Measurements from ENCODE around the gene DNAJC11. TPM values are rescaled to one million over a fixed set of nuclear protein-coding genes. Genes with fewer than 3 reads are reported as not detected.

DNAJC11 gene
- total RNA-seq, 1 donor from 2014 or later = 47.6 TPM

DNA sequence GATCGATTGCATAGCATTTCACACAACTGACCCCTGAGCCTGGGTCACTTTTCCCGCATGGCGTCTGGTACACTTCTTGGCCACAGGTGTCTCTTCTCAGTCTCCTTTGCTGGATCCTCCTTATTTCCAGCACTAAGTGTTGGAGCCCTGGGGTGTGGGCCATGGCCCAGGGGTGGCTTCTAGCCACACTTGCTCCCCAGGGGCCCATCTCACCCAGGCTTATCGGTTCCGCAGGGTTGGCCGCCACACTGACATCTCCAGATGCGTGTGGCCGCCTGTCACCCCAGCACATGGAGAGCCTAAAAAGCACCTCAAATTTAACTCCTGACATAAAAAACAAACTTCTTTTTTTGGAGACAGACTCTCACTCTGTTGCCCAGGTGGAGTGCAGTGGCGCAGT lies 74.6 kb downstream of the DNAJC11 start:
- H3F3A ChIP-seq (ENCODE audit: low read depth) = peaks cover 27% of the 10 kb centered on the region
- Mint-ChIP-seq H3K4me3 (peak overlapping the region; percentile 95), H3K27me3 (ENCODE audit: insufficient read depth, low read depth) (peaks cover 1% of the 10 kb centered on the region), H3K27ac (no peak overlapping the region), H3K36me3 (peaks cover 25% of the 10 kb centered on the region), H3K9me3 (no peaks in the 10 kb centered on the region), H3K4me1 (peaks cover 16% of the 10 kb centered on the region)
- H3K27me3 ChIP-seq = no peaks in the 10 kb centered on the region
- H3K4me3 ChIP-seq = no peak overlapping the region
- H3K36me3 ChIP-seq = no peaks in the 10 kb centered on the region
- H3K27ac ChIP-seq = no peak overlapping the region
- no peaks in the 10 kb centered on the region for H3K9me3 ChIP-seq (ENCODE audit: low read depth)
- peaks cover 39% of the 10 kb centered on the region for H4K20me1 ChIP-seq (ENCODE audit: low read depth)
- H2AFZ ChIP-seq (replicated peaks) = no peak overlapping the region
- H3K79me2 ChIP-seq (ENCODE audit: low read depth) = peaks cover 38% of the 10 kb centered on the region
- peaks cover 8% of the 10 kb centered on the region for H3K4me1 ChIP-seq
- no peak overlapping the region for H3K4me2 ChIP-seq
- no peak for DNase-seq (ENCODE audit: low spot score)
- no peak for TF ChIP-seq EZH2 (IDR thresholded peaks at IDR 0.05)
- no peak for TF ChIP-seq CTCF (IDR thresholded peaks at IDR 0.05)
- no peak for TF ChIP-seq EZH2phosphoT487 (IDR thresholded peaks at IDR 0.05)
- no peak overlapping the region for H3K9ac ChIP-seq

DNA sequence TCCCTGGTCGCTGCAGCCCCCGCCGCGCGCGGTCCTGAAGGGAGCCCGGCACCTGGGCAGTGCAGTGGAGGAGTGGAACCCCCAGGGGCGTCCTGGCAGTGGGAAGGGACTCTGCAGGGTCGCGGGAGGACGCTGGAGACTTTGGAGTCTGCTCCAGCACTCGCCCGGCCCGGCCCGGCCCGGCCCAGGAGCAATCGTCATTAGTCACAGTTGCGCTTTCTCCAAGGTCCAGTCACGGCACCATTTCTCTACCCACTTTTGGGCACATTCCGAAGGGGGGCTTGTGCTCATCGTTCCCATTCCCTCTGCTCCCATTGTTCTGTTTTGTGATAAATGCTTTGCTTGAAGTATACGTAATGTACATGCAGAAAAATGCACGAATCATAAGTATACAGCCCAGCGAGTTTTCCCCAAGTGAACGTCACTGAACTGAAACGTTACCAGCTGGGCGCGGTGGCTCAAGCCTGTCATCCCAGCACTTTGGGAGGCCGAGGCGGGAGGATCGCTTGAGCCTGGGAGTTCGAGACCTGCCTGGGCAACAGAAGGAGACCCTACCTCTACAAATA lies 75.9 kb downstream of the DNAJC11 start:
- DNase-seq (ENCODE audit: low spot score) = no peak
- no peak overlapping the region for H2AFZ ChIP-seq (replicated peaks)
- peaks cover 52% of the 10 kb centered on the region for H4K20me1 ChIP-seq (ENCODE audit: low read depth)
- H3K79me2 ChIP-seq (ENCODE audit: low read depth) = peaks cover 51% of the 10 kb centered on the region
- peaks cover 8% of the 10 kb centered on the region for H3K4me1 ChIP-seq
- H3K4me3 Mint-ChIP-seq = peak overlapping the region; percentile 95
- H3K27me3 Mint-ChIP-seq (ENCODE audit: insufficient read depth, low read depth) = no peaks in the 10 kb centered on the region
- H3K9me3 ChIP-seq (ENCODE audit: low read depth) = no peaks in the 10 kb centered on the region
- peaks cover 27% of the 10 kb centered on the region for H3F3A ChIP-seq (ENCODE audit: low read depth)
- no peak for TF ChIP-seq EZH2phosphoT487 (IDR thresholded peaks at IDR 0.05)
- TF ChIP-seq CTCF (IDR thresholded peaks at IDR 0.05) = no peak
- no peak for TF ChIP-seq EZH2 (IDR thresholded peaks at IDR 0.05)
- H3K9me3 Mint-ChIP-seq = no peaks in the 10 kb centered on the region
- peak overlapping the region; percentile 91 for H3K4me2 ChIP-seq
- H3K9ac ChIP-seq = peak overlapping the region; percentile 74
- peaks cover 29% of the 10 kb centered on the region for H3K36me3 Mint-ChIP-seq
- no peaks in the 10 kb centered on the region for H3K27me3 ChIP-seq
- H3K4me1 Mint-ChIP-seq = peaks cover 16% of the 10 kb centered on the region
- H3K36me3 ChIP-seq = no peaks in the 10 kb centered on the region
- H3K27ac Mint-ChIP-seq = peak overlapping the region; percentile 90
- no peak overlapping the region for H3K27ac ChIP-seq
- peak overlapping the region; percentile 64 for H3K4me3 ChIP-seq

GRCh38 chr1:6624710-6625583 lies 76.7 kb downstream of the DNAJC11 start, which contains the start of gene THAP3:
Gene THAP3, plus strand, starts transcription at chr1:6624868. Its CDS starts 351 bp downstream, at chr1:6625219.
- H4K20me1 ChIP-seq (ENCODE audit: low read depth) = peaks cover 59% of the 10 kb centered on the region
- H3F3A ChIP-seq (ENCODE audit: low read depth) = peaks cover 27% of the 10 kb centered on the region
- H3K27ac ChIP-seq = peak within 1 kb of the TSS; percentile 66
- H3K79me2 ChIP-seq (ENCODE audit: low read depth) = peaks cover 59% of the 10 kb centered on the region
- Mint-ChIP-seq H3K36me3 (peaks cover 29% of the 10 kb centered on the region), H3K27ac (peak within 1 kb of the TSS; percentile 91), H3K4me1 (peaks cover 16% of the 10 kb centered on the region), H3K27me3 (ENCODE audit: insufficient read depth, low read depth) (no peaks in the 10 kb centered on the region), H3K4me3 (peak within 1 kb of the TSS; percentile 95), H3K9me3 (no peaks in the 10 kb centered on the region)
- H3K9me3 ChIP-seq (ENCODE audit: low read depth) = no peaks in the 10 kb centered on the region
- TF ChIP-seq EZH2 (IDR thresholded peaks at IDR 0.05) (no peak), CTCF (IDR thresholded peaks at IDR 0.05) (peak; percentile 41), EZH2phosphoT487 (IDR thresholded peaks at IDR 0.05) (no peak)
- H3K9ac ChIP-seq = peak within 1 kb of the TSS; percentile 74
- H3K4me2 ChIP-seq = peak within 1 kb of the TSS; percentile 91
- peak within 1 kb of the TSS; percentile 64 for H3K4me3 ChIP-seq
- H2AFZ ChIP-seq (replicated peaks) = no peak within 1 kb of the TSS
- peak; percentile 94 for DNase-seq (ENCODE audit: low spot score)
- H3K27me3 ChIP-seq = no peaks in the 10 kb centered on the region
- H3K36me3 ChIP-seq = no peaks in the 10 kb centered on the region
- peaks cover 8% of the 10 kb centered on the region for H3K4me1 ChIP-seq

All from neural progenitor cell (in vitro differentiated cells).